Activated CD4-positive, alpha-beta T cell treated with anti-CD3 and anti-CD28 coated beads, Interleukin-2, amount 50 U/mL, for 1 hour (primary cell): ENCODE results near the gene POLE.

Experiments used
- DNase-seq: peaks from one replicate; pipeline ENCODE4 v3.0.0-alpha.2; 2020

The POLE gene

DNA sequence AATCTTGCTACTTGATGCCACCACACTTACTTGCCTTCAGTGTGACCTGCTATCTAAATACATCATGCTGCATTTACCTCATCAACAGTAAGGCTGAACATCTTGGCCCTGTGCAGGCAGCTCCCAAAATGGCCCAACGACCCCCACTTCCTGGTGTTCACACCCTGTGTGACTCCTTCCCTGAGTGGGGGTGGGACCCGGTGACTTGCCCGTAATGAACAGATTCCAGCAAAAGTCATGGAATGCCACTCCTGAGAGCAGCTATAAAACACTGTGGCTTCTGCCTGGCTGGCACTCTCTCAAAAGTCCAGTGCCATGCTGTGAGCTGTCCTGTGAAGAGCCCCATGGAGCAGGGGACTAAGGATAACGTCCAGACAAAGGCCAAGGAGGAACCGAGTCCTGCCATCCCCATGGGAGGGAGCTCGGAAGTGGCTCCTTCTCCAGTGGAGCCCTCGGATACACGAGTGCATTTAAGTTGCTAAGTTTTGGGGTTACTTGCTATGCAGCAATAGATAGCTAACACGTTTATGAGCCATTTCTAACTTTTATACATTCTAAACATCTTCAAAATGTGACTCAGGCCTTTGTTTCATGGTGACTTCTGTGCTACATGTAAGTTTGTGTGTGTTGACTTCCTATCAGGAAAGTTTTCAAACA is 35.6 kb downstream of the POLE start:
- no peak for DNase-seq

DNA sequence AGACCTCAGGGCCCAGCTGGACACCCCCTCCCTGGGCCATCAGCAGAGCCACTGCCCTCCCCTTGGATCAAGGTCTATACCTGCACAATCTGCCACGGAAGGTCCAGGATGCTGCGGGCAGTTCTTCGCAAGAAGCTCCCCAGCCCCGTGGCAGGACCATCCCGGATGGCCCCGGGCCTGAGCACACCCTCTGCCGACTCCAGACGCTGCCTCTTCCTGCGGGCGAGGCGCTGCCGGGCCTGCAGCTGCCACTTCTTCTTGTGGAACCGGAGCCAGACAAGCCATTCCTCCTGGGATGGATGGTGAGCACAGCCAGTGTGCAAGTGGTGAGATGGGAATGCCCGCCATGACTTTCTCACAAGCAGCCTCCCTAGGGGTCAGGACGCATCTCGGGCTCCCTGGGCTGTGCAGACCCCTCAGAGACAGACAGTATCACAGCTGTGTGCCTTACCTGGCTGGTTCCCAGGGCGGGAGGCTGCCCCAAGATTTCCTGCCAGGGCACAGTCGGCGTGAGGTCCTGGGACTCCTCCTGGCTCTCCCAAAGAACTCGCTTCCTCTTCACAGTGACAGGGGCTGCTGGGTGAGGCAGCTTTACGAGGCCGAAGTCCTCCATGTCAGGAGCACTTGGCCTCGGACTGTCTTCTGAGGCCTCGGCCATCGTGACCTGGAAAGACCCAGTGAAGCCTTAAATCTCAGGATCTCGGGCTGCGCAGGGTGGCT is 37.8 kb downstream of the POLE start:
- DNase-seq: no peak

DNA sequence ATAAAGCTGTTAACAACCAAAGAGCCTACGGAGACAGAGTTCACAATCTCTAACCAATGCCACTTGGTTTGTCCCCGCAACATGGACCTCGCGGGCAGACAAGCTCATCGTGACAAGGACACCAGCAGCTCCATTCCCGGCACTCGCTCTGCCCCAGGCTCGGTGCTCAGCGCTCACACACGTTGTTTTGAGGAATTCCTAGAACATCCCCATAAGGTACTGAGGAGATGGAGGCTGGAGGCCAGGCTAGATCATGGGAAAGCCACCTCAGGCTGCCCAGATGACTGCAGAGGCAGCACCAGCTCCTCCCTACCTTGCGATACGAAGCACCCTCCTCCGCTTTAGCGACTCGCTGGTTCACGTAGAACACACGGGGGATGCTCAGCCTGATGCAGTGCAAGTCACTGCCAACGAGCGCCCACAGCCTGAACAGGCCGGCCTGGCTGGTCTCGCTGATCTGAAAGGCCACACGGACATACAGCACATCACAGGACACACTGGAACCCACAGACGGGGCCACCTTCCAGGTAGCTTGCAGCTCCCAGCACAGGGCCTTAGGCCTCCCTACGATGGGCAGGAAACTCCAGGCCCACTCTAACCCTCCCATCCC is 38.4 kb downstream of the POLE start:
- DNase-seq: no peak

DNA sequence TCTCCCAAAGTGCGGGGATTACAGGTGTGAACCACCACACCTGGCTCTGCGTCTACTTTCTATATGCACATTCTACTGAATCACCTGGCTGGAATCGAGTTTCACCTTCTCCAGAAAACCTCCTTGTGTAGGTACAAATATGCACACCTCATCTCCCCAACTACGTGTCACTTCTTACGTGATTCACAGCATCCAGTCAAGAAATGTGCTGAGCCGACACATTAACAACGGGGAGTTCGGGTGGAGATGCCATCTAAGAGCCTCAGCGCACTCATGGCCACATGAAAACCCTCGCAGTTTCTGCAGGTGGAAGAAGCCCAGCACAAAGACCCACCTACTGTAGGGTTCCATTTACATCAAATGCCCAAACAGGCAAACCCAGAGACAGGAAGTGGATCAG is 39.3 kb downstream of the POLE start:
- no peak for DNase-seq

DNA sequence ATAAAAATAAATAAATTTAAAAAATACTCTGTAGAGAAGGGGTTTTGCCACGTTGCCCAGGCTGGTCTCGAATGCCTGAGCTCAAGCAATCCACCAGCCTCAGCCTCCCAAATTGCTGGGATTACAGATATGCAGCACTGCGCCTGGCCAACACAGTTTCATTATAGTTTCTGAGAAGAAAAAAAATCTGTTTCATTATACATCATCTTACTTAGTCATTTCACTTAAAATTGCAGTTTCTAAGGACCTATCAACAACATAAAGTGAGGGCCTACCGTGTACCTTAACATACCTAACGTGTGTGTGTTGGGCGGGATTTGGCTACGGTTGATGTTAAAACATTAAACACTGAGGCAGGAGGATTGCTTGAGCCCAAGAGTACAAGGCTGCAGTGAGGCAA is 40.3 kb downstream of the POLE start:
- DNase-seq: no peak

DNA sequence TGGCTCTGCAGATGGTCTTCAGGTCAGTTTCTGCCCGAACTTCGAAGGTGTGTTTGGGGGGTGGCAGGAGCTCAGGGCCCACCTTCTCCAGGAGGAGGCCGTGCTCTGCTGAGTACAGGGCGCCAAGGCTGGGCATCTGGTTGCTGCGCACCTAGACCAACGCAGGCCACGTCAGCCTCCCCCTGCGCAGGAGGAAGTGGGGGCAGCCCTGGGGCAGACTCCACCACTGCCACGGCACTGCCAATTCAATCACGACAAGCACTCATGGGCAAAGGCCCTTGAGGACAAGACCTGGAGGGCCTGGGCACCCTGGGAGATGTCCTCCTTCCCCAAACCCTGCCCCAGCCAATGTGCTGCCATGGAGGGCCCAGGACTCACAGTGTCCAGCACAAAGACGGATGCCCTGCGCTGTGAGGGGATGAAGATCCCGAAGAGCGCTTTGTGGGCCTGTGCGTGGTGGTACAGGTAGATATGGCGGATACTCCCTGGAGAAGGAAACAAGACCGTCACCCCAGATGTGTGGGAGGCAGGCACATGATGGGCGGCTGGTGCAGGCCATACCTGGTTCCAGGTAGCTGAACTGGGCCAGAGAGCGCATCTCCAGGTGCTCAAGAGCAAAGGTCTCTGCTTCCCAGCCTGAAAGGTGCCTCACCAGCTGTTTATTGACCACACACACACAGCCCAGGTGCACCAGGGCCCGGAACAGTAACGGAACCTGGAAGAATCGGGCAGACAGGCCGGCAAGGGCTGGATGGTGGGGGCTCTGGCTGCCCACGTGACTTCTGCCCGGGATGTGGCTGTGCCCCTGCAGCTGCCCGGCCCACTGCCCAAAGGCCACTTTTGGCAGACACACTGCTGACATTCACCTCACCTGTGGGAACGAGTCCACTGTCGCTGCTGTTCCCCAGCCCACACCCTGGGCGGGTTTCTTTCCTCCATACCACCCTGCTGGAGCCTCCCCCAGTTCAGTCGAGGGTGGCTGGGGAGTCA is 44.0 kb downstream of the POLE start:
- DNase-seq: no peak

DNA sequence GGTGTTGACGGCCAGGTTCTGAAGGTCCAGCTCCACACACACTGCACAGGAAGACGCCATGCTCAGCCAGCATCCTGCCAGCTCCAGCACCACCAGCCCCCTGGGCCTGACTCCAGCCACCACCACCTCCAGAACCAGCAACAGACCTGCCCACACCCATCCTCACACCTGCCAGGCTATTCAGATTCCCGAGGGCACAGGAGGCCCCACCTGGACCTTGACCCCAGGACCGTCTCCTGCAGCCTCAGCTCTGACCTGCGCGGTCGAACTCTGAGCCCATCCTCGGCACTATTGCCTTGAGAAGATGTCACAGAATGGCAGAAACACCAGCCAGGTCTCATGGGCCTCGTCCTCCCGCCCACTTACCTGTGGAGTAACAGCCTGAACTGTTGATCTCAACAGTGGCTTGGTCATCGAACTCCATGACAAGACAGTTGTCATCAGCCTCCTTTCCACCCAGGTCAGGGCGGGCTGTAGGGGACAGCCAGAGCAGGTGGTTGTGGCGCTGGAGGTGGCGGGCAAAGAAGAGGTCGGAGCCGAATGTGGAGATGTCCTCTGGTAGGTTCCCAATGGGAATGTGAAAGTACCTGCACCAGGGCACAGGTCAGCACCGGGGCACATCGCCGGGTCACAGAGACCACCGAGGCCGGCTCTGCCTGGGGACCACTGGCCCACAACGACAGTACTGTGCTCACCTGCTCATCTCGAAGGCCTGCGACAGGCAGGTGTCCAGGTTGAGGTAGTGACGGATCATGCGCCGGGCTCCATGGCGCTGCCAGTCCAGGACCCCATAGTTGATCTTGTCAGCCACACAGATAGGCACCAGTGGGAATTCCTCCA is 45.1 kb downstream of the POLE start:
- DNase-seq: no peak

DNA sequence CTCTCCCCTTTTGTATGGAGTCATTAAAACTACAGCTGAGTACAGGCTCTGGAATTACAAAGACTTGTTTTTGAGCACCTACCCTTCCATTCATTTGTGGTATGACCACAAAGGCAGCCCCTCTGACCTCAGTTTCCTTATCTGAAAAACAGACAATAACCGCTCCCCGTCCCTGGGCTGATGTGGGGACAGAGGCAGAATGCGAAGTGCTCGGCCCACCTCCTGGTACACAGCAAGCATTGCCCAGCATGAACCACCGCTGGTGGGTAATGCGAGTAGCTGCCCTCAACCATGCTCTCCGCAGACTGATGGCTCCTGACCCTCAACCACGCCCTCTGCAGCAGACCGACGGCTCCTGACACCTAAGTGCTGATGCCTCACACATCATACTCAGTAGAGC is 46.2 kb downstream of the POLE start:
- no peak for DNase-seq

DNA sequence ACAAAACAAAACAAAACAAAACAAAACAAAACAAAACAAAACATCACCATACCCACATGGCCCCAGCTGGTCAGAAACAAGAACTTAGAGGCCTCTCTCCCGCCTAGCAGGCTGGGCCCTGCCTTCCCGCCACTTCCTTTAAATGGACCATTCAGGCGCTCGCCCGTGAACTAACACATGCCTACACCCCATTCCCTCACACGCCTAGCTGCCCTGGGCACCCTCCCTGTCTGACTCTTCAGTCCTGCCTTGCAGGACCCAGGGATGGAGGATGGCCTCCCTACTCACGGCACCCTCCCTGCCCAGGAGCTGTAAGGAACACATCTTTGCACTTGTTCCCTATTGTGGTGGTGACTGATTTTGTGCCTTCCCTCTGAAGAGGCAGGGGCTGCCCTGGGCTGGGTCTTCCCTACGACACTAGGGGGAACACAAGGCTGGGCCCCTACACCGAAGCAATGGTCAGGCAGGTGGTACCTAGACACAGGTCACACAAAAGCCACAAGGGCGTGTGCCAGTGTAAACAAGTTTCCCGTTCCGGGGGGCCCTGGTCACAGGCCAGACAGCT is 47.1 kb downstream of the POLE start:
- no peak for DNase-seq

DNA sequence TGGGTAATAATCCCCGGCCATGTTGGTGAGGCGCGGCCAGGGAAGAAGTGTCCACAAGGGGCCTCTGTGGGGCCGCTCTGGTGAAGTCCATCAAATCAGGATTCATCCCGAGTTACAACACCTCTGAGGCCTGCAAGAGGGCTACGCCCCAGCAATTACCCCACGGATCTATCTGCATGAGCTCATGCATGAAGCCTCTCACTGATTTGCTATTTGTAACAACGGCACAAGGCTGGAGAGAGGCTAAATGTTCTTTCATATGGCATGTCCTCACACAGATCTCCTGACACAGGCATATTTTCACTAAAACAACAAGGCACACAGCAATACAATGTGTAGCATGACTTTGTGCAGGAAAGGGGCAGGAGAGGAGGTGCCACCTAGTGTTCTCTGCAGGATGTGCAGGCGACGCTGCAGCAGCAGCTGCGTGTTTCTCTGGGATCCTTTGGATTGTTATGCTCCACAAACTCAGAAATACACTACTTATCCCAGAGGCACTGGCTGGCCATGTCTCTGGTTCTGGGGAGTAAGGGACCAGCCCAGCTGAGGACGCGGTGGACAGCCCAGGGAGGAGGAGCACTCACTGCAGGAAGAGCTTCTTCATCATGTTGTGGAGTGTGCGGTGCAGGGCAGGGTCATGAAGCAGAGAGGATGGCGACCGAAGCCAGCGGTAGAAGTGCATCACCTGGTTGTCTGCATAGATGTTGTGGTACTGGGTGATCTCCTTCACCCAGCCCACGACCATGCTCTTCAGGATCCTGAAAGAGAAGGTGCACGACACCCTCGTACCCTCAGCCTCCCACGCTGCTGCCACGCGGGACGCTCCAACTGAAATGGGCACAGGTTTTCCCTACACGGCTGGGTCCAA is 48.4 kb downstream of the POLE start:
- no peak for DNase-seq

DNA sequence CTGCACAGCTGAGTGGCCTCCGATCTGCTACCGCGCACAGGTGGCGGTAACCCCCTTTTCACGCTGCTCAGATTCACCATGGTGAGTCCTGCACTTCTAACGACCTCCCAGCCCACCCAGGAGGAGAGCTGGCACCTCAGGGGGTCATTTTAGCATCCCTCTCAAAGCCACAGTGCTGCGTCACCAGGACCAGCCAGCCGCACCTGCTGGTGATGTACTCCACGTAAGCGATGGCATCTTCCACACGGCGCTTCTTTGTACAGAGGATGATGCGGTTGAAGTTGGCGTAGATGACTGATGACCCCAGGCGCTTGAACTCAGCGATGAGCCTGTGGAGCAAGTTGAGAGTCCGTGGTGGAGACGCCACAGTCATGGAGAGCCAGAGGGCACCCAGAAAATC is 49.3 kb downstream of the POLE start:
- DNase-seq: no peak

DNA sequence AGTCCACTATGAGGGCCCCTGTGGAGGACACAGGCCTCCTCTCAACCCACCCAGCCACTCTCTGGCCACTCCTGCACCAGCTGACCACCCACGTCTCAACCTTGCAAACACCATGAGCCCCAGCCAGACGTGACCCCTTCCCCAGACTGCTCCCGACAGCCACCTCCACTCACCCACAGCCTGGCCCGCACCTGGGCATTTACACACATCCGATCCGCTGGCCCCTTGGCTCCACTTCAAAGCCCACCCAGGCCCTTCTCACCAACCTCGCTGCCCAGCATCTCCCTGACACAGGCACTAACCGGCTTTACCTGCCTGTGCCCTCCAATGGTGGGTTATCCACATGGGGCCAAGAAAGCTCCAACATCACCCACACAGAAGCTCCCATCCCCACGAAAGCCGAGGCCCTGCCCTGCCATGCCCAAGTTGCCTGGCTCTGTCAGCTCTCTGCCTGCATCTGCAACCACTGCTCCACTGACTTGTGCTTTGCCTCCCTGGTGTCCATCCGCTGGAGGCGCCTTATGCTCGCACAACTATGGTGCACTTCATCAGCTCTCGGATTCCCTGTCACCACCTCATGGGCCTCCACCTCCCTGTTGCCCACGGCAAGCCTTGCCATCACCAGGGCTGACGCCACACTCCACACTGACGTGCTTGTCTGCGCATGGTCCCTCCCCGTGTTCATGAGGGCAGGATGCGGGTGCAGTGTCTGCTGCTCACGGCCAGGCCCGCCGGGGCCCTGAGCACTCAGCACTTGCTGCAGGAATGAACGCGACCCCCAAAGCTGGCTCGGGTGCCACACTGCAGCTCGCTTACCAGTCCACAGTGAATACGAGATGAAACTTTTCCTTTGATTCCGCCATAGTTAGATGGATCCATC is 51.8 kb downstream of the POLE start:
- no peak for DNase-seq

DNA sequence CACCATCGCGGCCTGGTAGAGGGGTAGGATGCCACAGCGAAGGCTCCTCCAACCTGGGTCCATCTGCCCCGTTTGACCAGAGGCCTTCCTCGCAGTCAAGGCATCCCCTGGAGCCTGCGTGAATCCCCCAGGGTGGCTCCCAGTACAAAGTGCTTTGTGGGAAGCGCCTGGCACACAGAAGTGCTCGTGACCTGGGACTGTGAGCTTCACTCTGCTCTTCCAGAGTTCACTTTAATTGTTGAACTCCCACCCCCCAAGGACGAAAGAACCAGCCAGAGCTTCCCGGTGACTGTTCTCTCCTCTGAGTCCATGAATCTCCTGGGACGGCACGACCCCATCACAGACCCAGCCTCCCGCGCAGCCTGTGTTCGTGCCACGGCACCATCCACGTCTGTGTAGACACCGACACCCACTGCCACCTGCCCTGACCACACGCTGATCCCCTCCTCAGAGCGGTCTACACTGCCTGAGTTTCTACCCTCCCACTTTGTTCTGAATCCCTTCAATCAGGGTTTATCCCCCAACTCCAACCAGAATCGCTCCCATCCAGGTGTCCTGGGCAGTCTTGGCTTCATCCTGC is 52.6 kb downstream of the POLE start:
- no peak for DNase-seq

DNA sequence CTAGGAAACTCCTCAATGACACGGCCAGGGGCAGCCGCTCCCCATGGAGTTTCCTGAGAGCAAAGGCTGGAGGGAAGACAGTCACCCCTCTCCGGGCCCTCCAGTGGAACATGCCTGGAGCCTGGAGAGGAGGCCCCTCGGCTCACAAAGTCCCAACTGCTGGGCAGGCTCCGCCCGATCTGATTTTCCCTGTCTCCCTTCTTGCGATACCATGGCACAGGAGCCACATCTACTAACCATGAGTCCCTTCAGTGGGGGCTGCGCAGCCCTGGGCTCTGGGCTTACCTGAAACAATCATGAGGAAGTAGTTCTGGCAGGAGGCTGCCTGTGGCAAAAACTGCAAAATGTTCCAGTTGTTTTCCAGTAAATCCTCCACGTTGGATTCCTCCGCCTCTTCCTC is 53.2 kb downstream of the POLE start:
- no peak for DNase-seq

DNA sequence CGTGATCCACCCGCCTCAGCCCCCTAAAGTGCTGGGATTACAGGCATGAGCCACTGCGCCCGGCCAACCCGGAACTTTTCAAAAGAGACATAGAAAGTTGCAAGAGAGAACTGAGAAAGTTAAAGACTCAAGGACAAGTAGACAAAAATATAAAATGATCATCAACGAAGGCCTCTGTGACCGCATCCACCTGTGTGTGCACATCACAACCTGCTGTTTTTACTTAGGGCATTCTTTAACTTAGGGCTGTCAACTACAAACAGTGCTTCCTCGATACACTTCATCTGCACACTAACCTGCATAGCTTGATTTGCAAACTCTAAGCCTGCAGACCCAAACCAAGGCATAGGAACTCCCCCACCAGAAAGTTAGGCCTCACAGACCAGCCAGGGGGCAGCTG is 53.7 kb downstream of the POLE start:
- DNase-seq: no peak

DNA sequence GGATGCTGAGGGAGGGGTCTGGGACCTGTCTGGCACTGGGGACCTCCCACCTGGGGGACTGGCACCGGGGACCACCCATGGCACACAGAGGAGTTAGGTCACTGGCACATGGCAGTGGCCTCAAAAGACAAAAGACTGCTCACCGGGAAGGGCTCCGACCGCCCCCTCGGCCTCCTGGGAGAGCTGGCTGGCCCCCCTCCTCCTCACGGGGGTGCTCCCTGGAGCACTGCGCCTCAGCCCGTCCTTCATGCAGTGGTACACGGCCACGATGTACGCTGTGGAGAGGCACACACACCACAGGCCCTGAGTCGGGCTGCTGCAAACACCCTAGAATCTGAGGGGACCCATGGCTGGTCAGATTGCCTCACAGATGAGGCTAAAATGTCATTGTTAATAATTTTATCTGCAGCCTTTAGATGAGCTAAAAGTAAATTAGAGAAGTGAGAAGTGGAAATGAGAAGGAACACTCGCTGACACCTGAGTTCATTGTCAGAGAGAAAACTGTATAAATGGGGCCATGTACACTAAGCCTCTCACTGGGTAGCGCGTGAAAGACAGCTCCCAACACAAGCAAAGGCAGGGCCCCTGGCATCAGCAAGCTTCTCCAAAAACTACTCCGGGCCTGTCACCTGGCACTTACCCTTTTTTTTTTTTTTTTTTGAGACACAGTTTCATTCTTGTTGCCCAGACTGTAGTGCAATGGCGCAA is 54.5 kb downstream of the POLE start:
- no peak for DNase-seq

DNA sequence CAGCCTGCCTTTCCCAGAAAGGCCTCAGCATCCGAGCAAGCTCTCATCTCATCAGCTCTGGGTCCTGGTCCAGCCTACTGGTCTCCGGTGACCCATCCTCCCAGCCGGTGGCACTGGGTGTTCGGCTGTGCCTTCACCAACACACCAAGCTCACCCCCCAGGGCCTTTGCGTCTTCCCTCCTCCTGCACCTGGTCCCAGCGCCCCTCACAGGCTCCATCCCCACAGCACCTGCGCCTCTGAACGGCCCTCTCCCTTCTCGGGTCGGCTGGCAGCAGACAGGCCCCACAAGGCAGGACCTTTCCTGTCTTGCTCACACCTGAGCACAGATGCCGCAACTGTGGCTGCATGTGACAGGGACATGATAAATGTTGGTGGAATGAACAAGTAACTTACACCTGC is 55.5 kb downstream of the POLE start:
- DNase-seq: no peak

DNA sequence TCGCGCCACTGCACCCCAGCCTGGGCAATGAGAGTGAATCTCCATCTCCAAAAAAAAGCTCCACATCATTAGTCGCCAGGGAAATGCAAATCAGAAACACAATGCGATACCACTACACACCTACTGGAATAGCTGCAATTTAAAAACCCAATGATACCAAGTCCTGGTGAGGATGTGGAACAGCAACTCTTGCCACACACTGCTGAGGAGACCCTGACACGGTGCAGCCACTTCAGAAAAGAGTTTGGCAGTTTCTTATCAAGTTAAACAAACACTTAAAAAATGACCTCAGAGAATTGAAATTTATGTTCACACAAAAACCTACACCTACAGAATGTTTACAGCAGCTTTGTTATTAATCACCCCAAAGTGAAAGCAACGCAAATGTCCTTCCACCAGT is 56.5 kb downstream of the POLE start:
- no peak for DNase-seq

DNA sequence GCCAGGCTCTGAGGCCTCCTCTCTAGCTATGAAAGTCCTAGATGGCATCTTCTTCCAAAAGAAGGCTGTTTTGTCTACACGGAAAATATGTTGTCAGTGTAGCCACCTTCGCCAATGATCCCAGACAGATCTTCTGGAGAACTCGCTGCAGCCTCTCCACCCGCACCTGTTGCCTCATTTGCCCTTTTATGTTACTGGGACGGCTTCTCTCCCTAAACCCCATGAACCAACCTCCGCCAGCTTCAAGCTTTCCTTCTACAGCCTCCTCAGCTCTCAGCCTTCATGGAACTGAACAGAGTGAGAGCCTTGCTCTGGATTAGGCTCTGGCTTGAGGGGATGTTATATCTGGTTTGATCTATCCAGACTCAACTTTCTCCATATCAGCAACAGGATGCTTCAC is 57.8 kb downstream of the POLE start:
- no peak for DNase-seq
